ENCODE data around the gene KCNQ1. TPM values are rescaled to one million over a fixed set of nuclear protein-coding genes. Genes with fewer than 3 reads are reported as not detected.

KCNQ1 gene
- polyA plus RNA-seq, 1 donor (not counting 4 experiments of a cell fraction or from before 2014, with no cell fraction given): not detected

DNA sequence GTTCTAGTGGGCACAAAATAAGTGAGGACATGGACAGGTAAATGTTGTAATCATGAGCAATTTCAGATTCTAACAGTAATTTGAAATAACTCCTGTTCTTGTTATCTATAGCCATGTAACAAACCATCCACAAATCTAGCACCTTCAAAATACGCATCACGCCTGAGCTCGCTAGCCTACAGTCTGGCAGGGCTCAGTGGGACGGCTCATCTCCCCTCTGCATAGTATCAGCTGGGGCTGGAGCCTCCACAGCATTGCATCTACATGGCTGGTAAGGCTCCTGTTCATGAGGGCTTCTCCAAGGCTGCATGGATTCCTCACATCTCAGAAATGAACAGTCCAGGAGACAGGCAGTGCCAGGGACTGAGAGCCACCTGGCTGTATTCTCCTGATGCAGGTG lies 112.6 kb downstream of the KCNQ1 start:
- Histone ChIP-seq H3K9ac (ENCODE audit: control insufficient read depth, extremely low read depth, insufficient read depth, low read length) (no peak overlapping the region), H3K79me2 (ENCODE audit: control insufficient read depth, insufficient read depth, low read length) (no peaks in the 10 kb centered on the region), H3K9me1 (ENCODE audit: control insufficient read depth, extremely low read depth, insufficient read depth, low read length) (no peaks in the 10 kb centered on the region), H3K4me2 (ENCODE audit: control insufficient read depth, extremely low read depth, insufficient read depth, low read depth, low read length) (no peak overlapping the region), H3K27me3 (ENCODE audit: control insufficient read depth, extremely low read depth, insufficient read depth, low read length) (peaks cover 6% of the 10 kb centered on the region), H3K4me3 (ENCODE audit: control insufficient read depth in 2 of 3, extremely low read depth in 1 of 3, insufficient read depth in 2 of 3, low read depth in 1 of 3, low read length in 3 of 3) (no peak overlapping the region), H3K27ac (ENCODE audit: control insufficient read depth, insufficient read depth, low read length) (no peak overlapping the region), H3K36me3 (ENCODE audit: control insufficient read depth in 2 of 2, extremely low read depth in 1 of 2, insufficient read depth in 2 of 2, low read length in 2 of 2) (no peaks in the 10 kb centered on the region), H2AFZ (ENCODE audit: control insufficient read depth, low read length) (no peak overlapping the region), H3K4me1 (ENCODE audit: control insufficient read depth, extremely low read depth, insufficient read depth, low read length) (no peaks in the 10 kb centered on the region), H3K9me3 (ENCODE audit: control insufficient read depth, low read depth, low read length) (no peaks in the 10 kb centered on the region), H4K20me1 (ENCODE audit: control insufficient read depth, extremely low read depth, insufficient read depth, low read length) (no peaks in the 10 kb centered on the region)
- DNase-seq (ENCODE audit: low read depth, low spot score) (no peak), FAIRE-seq (no peak)
- TF ChIP-seq CTCF (optimal IDR thresholded peaks at IDR 0.05 in 1 of 3, IDR thresholded peaks at IDR 0.05 in 1 of 3, conservative IDR thresholded peaks at IDR 0.05 in 1 of 3; ENCODE audit: extremely low read depth in 1 of 3, insufficient read depth in 2 of 3, low read length in 3 of 3): no peak
- no peak for TF ChIP-seq EZH2 (IDR thresholded peaks at IDR 0.05; ENCODE audit: low read length)
- dilution Hi-C loops (cut with MboI; ENCODE audit: extremely low pct_ligation_motif_present, low sequenced_read_pairs): no loop called here

DNA sequence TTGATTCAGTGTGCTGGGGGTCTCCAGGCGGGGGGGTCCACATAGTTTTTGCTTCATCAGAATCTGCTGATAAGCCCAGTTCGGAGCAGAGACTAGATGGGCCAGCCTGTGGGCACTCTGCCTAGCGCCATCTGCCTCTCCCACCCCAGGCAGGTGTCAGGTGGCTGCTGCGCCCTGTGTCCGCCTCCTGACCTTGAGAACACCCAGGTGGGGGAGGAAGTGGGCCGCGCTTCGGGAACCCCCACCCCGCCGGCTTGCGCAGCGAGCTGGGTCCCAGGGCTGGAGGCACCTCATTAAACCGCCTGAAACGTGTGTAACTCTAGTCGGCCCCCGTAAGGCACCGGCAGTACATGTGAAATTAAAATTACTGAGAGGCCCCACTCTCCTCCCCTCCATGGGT lies 113.6 kb downstream of the KCNQ1 start:
- H4K20me1 ChIP-seq (ENCODE audit: control insufficient read depth, extremely low read depth, insufficient read depth, low read length): no peaks in the 10 kb centered on the region
- H3K79me2 ChIP-seq (ENCODE audit: control insufficient read depth, insufficient read depth, low read length): no peaks in the 10 kb centered on the region
- TF ChIP-seq CTCF (optimal IDR thresholded peaks at IDR 0.05 in 1 of 3, IDR thresholded peaks at IDR 0.05 in 1 of 3, conservative IDR thresholded peaks at IDR 0.05 in 1 of 3; ENCODE audit: extremely low read depth in 1 of 3, insufficient read depth in 2 of 3, low read length in 3 of 3) (no peak), EZH2 (IDR thresholded peaks at IDR 0.05; ENCODE audit: low read length) (no peak)
- H3K4me1 ChIP-seq (ENCODE audit: control insufficient read depth, extremely low read depth, insufficient read depth, low read length): no peaks in the 10 kb centered on the region
- H3K4me2 ChIP-seq (ENCODE audit: control insufficient read depth, extremely low read depth, insufficient read depth, low read depth, low read length): no peak overlapping the region
- DNase-seq (ENCODE audit: low read depth, low spot score) (no peak), FAIRE-seq (no peak)
- dilution Hi-C loops (cut with MboI; ENCODE audit: extremely low pct_ligation_motif_present, low sequenced_read_pairs): no loop called here
- no peak overlapping the region for H2AFZ ChIP-seq (ENCODE audit: control insufficient read depth, low read length)
- H3K9me3 ChIP-seq (ENCODE audit: control insufficient read depth, low read depth, low read length): no peaks in the 10 kb centered on the region
- no peak overlapping the region for H3K27ac ChIP-seq (ENCODE audit: control insufficient read depth, insufficient read depth, low read length)
- no peaks in the 10 kb centered on the region for H3K9me1 ChIP-seq (ENCODE audit: control insufficient read depth, extremely low read depth, insufficient read depth, low read length)
- H3K4me3 ChIP-seq (ENCODE audit: control insufficient read depth in 2 of 3, extremely low read depth in 1 of 3, insufficient read depth in 2 of 3, low read depth in 1 of 3, low read length in 3 of 3): no peak overlapping the region
- peaks cover 3% of the 10 kb centered on the region for H3K27me3 ChIP-seq (ENCODE audit: control insufficient read depth, extremely low read depth, insufficient read depth, low read length)
- no peaks in the 10 kb centered on the region for H3K36me3 ChIP-seq (ENCODE audit: control insufficient read depth in 2 of 2, extremely low read depth in 1 of 2, insufficient read depth in 2 of 2, low read length in 2 of 2)
- no peak overlapping the region for H3K9ac ChIP-seq (ENCODE audit: control insufficient read depth, extremely low read depth, insufficient read depth, low read length)

Data from keratinocyte (primary cell).